NCI-H524 (cell line): ENCODE measurements around the gene SFMBT2.

ENCODE experiments used
- DNase-seq, 2 experiments: peaks; one replicate each; lab custom pipeline; 2025; lab: John Stamatoyannopoulos, UW

Gene SFMBT2

DNA sequence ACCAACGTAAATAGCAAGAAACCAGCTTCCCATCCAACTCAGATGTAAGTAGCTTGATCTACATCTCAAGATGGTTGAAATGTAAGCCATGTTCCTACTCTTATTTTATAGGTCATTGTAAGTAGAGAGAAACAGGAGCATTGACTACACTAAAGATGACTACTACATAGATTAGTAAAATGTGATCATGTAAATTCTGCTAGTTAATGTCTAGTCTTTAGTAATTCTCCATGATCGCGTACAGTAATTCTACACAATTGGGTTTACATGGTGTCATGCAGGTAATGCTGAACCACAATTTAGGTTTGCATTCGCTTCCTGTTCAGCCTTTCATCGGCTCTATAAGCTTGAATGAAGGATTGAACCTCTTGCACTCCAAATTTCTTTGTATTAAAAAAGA lies 14.9 kb upstream of the SFMBT2 start:
- no peak for DNase-seq

DNA sequence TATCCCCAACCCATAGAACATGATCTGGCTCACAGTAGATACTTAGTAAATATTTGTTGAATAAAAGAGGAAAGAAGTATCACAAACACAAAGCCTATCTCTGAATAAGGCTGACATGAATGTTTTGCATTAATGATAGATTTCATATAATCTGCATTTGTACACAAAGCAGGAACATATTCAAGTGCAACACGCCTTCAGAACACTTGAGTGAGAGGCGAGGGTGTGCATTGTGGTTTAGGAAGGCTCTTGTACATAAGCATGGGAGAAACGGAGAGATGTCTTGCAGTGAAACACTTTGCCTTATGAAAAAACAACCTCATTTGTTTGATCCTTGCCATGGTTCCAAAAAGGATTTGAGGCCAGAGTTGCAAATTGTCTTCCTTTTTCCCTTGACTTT lies 14.1 kb upstream of the SFMBT2 start:
- DNase-seq = no peak

DNA sequence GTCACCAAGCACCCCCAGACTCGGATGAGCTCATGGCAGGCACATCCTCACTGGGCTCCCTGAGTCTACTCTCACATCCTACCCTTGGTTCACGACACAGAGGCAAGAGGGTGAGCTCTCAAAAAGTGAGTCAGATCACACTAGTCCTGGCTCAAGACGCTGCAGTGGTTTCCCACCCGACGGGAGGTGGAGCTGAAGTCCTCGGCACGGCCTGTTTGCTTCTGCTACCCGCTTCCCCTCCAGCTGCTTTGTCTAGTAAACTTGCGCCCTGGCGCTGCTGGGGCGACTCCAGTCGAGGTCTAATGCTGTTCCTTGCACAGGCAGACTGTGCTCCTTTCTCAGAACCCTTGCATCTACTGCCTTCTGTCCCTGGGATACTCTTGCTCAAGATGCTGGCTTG lies 13.5 kb upstream of the SFMBT2 start:
- peak in 1 of 2 experiments; percentile 49 for DNase-seq

DNA sequence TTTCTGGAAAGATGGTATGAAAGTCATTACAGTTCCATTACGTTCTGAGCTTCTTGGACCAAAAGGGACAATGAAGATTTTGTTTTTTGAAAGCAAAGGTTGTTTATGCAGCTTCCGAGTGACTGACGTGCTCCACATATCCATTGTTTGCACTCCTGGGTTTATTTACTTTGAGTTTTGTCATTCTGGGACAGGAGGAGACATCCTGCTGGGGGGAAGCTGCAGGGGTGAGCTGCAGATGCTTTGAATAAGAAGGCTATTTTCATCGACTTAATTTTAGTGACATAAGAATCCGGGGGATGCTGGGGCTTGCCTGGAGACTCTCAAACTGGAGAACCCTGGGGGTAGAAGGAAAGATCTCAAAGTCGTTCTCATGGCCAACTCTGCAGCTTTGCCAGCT lies 12.7 kb upstream of the SFMBT2 start:
- DNase-seq = no peak

DNA sequence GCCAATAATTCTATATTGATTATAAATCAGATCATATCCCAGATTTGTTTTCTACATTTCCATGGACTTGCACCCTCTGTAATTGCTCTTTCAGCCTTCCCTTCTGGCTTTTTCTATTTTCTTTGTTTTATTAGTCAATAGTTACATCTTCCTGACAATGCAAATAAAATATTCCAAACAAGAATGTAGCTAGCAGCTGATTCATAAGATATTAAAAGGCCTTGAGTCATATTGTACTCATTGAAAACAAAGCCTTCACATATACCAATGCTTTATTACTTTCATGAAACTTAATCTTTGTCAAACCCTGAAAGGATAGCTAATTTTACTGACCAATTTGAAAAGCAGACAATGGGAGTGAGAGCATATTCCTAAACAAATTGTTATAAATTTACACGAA lies 10.7 kb upstream of the SFMBT2 start:
- DNase-seq = no peak

DNA sequence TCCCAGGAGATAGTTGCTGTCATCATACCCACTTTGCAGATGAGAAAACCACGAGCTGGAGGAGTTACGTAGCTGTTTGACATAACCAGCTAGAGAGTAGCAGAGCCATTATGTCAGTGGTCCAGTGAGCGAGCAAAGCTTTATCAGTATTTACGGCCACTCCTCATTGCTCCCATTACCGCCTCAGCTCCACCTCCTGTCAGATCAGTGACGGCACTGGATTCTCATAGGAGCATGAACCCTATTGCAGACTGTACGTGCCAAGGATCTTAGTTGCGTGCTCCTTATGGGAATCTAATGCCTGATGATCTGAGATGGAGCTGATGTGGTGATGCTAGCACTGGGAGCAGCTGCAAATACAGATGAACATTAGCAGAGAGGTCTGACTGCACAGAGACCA lies 9.2 kb upstream of the SFMBT2 start:
- no peak for DNase-seq

DNA sequence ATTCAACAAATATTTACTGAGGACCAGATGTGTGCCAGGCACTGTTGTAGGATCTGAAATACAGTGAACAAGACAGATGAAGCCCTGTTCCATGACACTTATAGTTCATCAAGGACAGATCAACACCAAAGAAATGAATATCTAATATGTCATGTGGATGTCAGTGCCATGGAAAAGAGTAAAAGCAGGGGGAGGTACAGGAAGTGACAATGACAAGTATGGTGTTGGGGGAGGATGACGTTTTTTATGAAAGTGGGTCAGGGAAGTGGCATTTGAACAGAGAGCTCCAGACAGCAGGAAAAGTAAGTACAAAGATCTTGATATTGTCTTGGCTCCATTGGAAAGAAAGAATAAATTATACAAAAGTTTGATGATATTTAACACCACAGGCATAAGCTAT lies 7.0 kb upstream of the SFMBT2 start:
- no peak for DNase-seq

DNA sequence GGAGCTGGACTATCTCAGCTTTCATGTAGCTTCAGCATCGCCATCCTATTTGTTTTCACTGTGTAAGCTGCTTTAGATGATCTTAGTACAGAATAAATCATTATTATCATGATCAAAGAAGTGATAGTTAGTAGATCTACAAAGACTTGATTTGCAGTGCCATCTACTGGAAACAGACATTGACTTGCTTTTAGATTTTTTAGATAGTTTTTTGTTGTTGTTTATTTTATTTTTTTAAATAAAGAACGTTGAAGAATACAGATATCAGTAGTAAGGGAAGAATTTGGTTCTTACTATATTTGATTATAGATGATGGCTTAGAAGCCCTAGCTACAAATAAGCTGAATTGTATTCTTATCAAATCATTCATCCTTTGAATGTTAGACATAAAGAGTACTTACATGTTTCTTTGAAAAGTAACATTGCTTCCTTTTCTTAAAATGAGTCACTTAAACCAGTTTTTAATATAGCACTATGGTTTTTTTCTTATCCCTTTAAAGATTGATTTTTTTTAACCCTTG lies 6.3 kb upstream of the SFMBT2 start:
- peak in 1 of 2 experiments; percentile 1 for DNase-seq

DNA sequence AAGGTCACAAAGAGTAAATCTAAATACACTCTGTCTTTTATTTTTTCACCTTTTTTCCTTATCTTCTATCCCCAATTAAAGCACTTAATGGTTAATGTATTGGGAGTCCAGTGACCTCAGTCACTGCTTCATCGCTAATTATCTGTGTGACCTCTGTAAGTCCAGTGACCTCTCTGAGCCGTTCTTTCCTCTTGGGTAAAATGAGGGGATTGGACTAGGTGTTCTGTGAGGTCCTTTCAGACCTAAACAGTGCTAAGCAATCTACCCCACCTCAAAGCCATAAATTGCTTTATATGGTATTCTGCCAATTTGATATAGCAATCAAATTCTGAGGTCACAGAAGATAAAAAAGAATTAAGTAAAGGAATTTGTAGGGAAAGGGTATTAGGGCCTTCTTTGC lies 3.9 kb upstream of the SFMBT2 start:
- DNase-seq = no peak

DNA sequence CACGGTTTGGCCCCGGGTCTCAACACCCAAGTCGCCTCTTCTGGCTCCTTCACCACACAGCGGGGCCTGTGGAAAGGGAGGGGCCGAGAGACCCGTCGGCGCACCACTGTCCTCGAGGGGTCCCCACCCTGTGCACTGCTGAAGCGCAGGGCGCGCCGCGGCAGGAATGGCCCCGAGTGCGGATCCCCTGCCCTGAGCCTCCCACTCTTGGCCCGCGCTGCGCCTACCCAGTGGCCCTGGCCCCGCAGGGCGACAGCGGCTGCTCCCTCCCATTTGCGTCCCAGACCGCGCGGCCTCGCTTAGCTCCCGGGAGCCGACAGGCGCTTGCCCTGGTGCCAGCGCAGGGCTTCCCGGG lies 2.1 kb upstream of the SFMBT2 start:
- DNase-seq = peak in 1 of 2 experiments; percentile 1

DNA sequence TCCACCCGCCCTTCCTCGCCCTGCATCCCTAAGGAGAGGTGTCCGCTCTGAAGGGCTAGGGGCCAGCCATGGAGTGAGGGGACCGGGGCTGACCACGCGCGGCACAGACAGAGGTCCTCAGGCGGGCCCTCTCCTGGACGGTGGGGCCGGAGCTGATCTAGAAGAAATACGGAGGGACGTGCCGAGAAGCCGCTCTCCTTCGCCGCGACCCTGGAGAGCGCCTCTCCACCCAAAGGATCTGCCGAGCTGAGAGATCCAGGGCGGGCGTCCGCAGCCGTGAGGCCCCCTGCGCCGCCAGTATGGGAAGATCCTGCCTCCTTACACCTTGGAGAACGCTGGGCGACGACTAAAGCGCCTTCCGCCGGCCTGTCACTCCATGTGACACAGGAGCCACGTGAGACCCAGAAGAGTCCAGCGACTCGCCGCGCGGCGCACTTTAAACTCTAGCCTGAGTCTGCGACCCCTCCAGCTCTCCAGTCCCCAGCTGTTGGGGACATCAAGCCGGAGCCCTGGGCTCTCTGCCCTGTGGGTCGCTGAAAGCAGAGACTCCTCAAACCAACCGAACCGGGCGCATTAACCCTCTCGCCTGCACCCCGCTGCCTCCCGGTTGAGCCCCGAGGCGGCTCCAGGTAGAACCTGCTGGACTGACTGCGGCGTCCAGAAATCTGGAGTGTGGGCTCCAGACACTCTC lies 1.5 kb upstream of the SFMBT2 start:
- peak in 1 of 2 experiments; percentile 40 for DNase-seq

DNA sequence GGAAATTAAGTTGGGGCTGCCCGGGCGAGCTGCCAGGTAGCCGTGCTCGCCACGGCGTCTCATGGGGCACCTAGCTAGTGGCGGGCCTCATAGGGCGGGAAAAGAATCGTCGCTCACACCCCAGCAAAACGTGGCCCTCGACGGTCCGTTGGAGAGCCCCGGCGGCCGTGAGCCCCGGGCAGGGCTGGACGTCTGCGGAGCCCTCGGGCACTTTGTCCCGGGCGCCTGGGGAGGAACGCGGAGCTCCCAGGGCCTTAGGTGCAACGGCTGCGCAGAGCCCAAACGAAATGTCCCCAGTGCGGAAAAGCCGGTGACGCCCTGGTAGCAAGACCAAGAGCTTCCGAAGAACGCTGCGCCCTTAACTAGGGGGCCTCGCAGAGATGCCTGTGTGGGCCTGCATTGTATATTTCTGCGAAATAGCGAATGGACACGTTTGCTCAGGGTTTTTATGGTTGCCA lies 866 bp upstream of the SFMBT2 start:
- peak in 1 of 2 experiments; percentile 5 for DNase-seq

DNA sequence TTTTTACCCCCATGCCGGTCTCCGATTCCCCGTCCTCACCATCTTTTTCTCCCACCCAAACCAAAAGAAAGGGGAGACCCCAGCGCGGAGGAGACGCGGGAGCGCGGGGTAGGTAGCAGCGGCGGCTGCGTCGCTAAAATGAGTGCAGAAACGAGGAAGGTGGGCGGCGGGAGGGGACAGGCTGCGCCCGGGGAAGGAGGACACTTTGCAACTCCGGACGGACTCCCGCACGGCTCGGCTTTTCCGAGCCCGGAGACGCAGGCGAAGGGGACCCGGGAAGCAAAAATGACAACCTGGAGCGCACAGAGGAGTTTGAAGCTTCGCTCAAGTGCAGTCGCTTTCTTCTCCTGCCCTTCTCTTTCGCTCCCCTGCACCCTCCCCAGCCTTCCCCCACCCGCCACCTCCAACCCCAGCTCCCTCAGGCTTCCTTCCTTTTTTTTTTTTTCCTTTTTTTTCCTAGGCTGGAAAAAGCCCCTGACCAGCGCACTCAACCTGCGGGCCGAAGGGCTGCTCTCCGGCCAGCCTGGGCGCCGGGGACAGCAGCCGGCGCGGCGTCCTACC lies 453 bp downstream of the SFMBT2 start:
- peak in 1 of 2 experiments; percentile 14 for DNase-seq

DNA sequence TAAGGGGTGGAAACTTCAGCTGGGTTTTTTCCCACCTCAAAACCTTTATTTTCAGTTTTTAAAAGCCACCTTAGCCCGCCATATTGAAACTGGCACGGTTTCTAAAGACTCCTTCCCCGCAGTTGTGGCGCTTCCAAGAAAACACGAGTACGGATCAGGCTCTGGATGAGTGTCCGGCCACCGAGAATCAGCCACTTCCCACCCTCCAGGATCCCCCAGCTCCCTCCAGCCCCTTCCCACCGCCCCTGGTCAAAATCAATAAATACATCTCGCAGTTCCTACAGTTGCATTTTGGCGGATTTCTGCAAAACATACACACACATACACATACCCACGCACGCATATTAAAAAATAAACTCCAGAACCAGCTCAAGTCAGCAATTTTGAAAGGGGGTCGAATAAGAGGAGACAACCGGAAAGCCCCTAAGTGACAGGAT lies 1.1 kb downstream of the SFMBT2 start:
- DNase-seq = peak in 1 of 2 experiments; percentile 23

DNA sequence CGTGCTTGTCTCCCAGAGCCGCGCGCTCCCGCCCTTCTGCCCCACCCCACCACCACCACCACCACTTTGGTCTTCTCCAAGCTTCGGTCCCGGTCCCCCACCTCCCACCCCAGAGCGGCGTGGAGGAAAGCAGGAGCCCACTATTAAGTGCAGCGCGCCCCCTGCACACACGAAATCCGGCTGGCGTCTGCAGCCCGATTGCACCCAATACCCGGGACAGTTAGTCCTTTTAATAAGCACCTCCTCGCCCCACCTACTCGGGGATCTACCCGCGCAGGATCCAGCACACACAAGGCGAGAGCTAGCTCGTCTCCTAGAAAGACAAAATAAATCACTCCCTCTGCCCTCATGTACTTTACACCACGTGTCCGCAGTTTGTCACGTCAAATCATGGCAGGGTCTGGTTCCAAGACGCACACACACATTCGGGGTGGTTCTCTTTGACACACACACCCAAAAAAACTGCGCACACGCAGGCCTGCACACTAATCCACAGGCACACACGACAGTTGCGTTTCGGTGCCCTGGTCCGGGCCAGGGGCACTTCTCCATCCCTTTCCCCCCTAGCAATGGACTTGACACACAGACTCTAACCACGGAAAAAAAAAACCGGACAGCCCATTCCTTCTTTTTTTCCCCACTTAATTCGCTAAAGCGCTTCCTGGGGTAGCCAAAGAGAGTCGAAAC lies 1.6 kb downstream of the SFMBT2 start:
- peak in 1 of 2 experiments; percentile 55 for DNase-seq

DNA sequence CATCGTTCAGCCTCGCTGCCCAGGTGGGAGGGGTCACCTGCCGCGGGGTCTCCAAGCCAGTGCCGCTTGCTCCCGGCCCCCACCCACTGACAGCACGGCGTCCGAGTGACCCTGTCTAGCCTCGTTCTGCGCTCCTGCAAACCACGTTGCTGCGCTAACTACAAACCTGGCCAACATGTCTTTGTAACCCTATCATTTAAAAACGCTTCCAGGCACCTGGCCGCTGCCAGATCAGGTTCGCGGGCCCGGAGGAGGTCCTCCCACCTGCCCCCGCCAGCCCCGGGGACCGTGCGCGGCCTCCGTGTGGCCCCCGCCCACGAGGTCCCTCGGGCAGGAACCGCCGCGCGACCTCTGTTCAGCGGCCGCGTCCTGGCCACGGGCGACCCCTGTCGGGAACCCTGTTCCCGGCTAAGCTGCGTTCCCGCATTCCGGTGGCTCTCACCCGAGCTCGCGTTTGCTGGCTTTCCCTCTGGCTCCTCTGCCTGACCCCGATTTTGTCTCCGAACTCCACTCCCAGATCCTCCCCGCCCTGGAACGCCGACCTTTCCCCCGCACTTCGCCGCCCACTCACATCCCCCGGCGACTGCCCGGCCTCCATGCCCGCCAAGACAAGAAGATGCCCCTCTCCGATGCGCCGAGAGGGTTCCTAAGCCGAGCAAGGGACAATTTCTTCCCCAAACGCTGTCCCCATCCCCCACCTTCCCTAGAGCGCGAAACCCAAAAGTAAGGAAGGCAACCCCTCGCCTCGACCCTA lies 2.4 kb downstream of the SFMBT2 start:
- peak in 1 of 2 experiments; percentile 54 for DNase-seq

DNA sequence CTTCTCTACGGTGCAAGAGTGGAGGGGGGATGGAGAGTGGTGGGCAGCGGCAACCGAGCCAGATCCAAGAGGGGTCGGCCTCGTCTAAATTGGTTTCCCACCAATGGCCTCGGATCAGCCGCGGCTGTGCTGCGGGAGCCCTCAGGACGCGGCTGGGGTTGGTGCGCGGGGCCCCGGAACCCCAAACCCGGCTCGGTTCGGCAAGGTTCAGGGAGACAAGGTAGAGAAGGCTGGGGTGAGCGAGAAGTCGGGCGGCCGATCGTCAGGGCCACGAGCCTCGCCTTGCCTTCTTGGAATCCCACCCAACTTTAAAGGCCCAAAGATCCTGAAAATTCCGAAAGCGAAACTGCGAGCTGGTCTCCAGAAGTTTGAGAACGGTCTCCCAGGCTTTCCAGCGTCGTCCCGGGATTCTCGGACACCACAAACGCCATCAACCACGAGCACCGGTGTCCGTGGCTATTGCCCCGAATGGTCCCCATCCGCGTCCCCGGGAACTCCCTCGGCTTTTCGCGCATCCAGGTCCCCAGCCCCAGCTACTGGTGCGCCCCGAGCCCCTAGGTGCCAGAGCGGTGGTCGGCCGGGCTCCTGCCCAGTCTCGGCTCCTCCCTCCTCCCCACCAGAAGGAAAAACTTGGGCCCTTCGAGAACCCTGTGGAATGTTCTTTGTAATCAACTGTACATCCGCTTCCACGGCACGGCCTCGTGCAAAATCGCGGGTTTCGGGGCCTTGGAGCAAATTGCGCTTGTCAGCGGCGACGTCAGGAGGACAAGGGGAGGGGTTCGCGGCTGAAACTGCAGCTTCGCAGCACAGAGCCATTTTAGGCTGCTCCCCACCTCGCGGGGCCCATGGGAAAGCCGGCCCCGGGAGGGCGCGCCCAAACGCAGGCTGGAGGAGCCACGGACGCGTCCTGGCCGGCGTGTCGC lies 3.2 kb downstream of the SFMBT2 start:
- DNase-seq = no peak

DNA sequence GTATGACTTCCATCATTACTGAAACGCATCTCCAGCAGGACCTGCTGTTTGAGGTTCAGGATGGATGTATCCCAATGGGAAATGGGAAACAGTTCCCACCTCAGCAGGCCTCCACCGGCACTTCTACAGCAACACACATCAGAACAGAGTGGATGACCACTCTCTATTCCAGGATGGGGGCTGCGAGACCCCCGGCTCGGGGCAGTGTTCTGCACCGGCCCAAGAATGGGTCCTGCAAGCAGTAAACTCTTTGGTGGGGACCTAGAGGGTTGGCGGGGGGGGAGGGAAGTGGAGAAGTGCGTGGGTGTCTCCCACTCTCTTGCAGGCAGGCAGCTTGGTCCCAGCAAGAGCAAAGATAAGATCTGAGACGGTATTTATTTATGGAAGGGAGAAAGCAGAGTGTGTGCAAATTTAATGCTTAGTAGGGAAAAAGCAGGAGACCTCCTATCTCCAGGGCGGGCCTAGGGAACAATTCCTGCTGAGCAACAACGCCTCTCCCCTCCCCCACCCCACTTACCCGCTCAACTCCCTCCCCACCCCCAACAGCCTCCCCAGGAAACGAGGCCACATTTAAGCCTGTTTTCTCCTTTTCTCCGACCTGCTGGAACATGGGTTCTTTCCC lies 4.0 kb downstream of the SFMBT2 start:
- DNase-seq = no peak

DNA sequence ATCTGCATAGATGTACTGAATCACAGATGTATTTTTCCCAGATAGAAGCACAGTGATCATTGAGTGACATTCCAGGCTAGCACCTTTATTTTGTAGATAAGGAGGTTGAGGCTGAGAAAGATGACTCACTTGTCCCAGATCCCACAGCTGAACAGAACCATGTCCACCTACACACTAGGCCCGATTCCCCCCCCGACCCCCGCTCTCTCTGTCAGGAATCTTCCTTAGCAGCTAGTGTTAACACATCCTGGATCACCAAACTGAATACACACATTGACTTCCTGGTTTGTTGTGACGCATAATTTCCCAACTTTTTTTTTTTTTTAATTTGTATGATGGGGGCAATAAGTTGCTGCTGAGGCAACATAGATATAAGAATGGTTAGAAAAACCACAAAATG lies 5.2 kb downstream of the SFMBT2 start:
- DNase-seq = no peak

DNA sequence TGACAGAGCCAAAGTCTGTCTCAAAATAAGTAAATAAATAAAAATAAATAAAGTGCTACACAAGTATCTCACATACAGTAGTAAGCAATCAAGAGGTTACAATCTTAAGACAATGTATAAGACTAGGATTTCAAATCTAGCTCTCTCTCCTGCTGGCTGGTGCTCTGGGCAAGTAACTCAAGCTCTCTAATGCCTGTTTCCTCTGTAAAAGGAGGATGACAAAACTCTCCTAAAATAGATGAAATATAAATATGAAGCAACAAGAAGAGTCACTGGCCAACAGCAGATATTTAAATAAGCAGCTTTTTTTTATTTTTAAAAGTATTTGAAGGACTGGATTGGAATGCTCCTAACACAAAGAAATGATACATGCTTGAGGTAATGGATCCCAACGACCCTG lies 7.2 kb downstream of the SFMBT2 start:
- no peak for DNase-seq

DNA sequence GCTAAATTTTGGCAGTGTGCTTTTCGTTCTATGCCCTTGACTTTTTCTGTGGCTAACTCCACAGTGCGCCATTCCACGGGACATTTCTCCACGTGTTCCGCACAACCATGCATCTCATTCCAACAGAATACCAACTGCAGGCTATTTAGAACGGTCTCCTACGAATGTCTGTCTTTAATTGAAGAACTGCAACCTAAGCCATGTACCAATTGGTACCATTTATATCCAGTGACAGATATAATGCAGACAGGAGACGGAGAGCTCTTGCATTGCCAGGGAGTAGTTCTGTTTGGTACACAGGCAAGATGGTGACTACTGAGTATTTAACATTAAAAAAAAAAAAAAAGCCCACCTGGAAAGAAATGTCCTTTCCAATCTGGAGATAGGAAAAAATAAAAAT lies 9.1 kb downstream of the SFMBT2 start:
- no peak for DNase-seq
